GM12878 (cell line): Measurements from ENCODE around the gene ICAM4. TPM values are rescaled to one million over a fixed set of nuclear protein-coding genes. Genes with fewer than 3 reads are reported as not detected.

ENCODE experiments used
- CBX5 ChIP-seq: sonication (generic); IDR thresholded peaks from 2 replicates; pipeline ENCODE4 v1.6.1; 2016; ENCODE audit warnings: low read depth, moderate library complexity, mild to moderate bottlenecking, inconsistent platforms
- IKZF1 ChIP-seq: fragments of 450-650 bp; conservative IDR thresholded peaks from 2 replicates; pipeline ENCODE4 v1.6.1; 2017; ENCODE audit warnings: antibody characterized with exemption, mild to moderate bottlenecking
- NFXL1 ChIP-seq: fragments of 450-650 bp; IDR thresholded peaks from 2 replicates; pipeline ENCODE4 v1.6.1; 2017; ENCODE audit warnings: antibody characterized with exemption, mild to moderate bottlenecking, borderline replicate concordance
- polyA plus RNA-seq, 11 experiments: library from polyadenylated mRNA; depleted of rRNA in 4 of 11; unstranded in 6 of 11; stranded (reverse) in 5 of 11; fragments of >200 nt; fragmentation: Nextera tagmentation in 4 of 11; fragmentation: Illumina TruSeq in 1 of 11; extraction: Ambion mirVana in 4 of 11; extraction: Trizol in 1 of 11; gene quantifications; 1 replicate in 1 of 11; 2 replicates in 10 of 11; pipeline versions ENCODE4 v1.2.1 to v1.2.3, GENCODE V29; 2011 to 2016; ENCODE audit warnings: inconsistent platforms in 2 of 11, missing spikeins in 2 of 11, low read depth in 1 of 11
- total RNA-seq, 4 experiments: library from RNA; depleted of rRNA in 3 of 4; stranded (reverse); fragments of >200 nt in 3 of 4; fragmentation: Illumina TruSeq in 1 of 4; extraction: Trizol in 1 of 4; gene quantifications; 2 replicates each; pipeline versions ENCODE4 v1.2.1 to v1.2.3, GENCODE V29; 2013 to 2021
- TF ChIP-seq, protein P1 (sequence below): fragments of 150-350 bp; IDR thresholded peaks from 2 replicates; pipeline ENCODE4 v1.6.1; 2014; ENCODE audit warnings: mild to moderate bottlenecking, low read depth, low read length
- TF ChIP-seq, protein P2 (sequence below): IDR thresholded peaks from 2 replicates; pipeline ENCODE4 v1.6.1; 2011; ENCODE audit warnings: borderline replicate concordance, low read depth, mild to moderate bottlenecking, moderate library complexity, mixed read lengths, low read length; ENCODE audit not compliant: insufficient read depth; ENCODE audit errors: extremely low read length
- TF ChIP-seq, protein P3 (sequence below): fragments of 450-650 bp; formaldehyde crosslinking; IDR thresholded peaks from 2 replicates; pipeline ENCODE4 v1.5.0; 2022; ENCODE audit warnings: mild to moderate bottlenecking, missing genetic modification characterization
- TF ChIP-seq, protein P4 (sequence below): IDR thresholded peaks from 2 replicates; pipeline ENCODE4 v1.6.1; 2012; ENCODE audit warnings: improper control_type of control experiment, low read depth, low read length; ENCODE audit not compliant: insufficient replicate concordance

ICAM4 gene
- total and polyA plus RNA-seq, 10 of the 15 experiments (the other 5 are each of a cell fraction or from before 2014, with no cell fraction given): 0.31 to 5.1 (median 1.7) TPM

DNA sequence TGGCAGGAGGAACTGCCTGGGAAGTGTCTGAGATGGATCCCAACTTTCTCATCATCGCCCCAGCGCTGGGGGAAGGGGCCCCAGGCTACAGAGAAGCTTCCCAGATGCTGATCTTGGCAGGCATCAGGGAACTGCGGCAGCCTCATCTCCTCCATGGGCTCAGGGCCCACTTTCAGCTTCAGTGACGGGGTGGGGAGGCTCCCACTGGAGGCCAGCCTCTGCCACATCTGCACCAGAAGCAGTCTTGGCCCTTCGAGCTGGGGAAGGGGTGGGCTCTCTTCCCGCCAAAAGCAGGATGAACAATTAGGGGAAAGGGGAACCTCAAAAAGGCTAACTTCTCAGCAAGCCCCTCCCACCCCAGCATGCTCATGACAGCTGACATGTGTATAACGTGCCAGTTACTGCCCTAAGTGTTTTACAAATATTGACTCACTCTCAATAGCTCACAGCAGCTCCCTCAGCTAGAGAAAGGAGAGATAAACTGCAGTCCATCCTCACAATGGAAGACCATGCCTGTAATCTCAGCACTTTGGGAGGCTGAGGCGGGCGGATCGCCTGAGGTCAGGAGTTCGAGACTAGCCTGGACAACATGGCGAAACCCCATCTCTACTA is 48.5 kb upstream of the ICAM4 start (continued):
- TF ChIP-seq, protein P1, sequence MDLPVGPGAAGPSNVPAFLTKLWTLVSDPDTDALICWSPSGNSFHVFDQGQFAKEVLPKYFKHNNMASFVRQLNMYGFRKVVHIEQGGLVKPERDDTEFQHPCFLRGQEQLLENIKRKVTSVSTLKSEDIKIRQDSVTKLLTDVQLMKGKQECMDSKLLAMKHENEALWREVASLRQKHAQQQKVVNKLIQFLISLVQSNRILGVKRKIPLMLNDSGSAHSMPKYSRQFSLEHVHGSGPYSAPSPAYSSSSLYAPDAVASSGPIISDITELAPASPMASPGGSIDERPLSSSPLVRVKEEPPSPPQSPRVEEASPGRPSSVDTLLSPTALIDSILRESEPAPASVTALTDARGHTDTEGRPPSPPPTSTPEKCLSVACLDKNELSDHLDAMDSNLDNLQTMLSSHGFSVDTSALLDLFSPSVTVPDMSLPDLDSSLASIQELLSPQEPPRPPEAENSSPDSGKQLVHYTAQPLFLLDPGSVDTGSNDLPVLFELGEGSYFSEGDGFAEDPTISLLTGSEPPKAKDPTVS: no peak
- TF ChIP-seq CBX5: no peak
- TF ChIP-seq NFXL1: no peak
- TF ChIP-seq, protein P2, sequence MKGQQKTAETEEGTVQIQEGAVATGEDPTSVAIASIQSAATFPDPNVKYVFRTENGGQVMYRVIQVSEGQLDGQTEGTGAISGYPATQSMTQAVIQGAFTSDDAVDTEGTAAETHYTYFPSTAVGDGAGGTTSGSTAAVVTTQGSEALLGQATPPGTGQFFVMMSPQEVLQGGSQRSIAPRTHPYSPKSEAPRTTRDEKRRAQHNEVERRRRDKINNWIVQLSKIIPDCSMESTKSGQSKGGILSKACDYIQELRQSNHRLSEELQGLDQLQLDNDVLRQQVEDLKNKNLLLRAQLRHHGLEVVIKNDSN: no peak
- peak; percentile 60 for TF ChIP-seq IKZF1
- TF ChIP-seq, protein P3, sequence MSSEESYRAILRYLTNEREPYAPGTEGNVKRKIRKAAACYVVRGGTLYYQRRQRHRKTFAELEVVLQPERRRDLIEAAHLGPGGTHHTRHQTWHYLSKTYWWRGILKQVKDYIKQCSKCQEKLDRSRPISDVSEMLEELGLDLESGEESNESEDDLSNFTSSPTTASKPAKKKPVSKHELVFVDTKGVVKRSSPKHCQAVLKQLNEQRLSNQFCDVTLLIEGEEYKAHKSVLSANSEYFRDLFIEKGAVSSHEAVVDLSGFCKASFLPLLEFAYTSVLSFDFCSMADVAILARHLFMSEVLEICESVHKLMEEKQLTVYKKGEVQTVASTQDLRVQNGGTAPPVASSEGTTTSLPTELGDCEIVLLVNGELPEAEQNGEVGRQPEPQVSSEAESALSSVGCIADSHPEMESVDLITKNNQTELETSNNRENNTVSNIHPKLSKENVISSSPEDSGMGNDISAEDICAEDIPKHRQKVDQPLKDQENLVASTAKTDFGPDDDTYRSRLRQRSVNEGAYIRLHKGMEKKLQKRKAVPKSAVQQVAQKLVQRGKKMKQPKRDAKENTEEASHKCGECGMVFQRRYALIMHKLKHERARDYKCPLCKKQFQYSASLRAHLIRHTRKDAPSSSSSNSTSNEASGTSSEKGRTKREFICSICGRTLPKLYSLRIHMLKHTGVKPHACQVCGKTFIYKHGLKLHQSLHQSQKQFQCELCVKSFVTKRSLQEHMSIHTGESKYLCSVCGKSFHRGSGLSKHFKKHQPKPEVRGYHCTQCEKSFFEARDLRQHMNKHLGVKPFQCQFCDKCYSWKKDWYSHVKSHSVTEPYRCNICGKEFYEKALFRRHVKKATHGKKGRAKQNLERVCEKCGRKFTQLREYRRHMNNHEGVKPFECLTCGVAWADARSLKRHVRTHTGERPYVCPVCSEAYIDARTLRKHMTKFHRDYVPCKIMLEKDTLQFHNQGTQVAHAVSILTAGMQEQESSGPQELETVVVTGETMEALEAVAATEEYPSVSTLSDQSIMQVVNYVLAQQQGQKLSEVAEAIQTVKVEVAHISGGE (CRISPR knock-in tag): no peak
- TF ChIP-seq, protein P4, sequence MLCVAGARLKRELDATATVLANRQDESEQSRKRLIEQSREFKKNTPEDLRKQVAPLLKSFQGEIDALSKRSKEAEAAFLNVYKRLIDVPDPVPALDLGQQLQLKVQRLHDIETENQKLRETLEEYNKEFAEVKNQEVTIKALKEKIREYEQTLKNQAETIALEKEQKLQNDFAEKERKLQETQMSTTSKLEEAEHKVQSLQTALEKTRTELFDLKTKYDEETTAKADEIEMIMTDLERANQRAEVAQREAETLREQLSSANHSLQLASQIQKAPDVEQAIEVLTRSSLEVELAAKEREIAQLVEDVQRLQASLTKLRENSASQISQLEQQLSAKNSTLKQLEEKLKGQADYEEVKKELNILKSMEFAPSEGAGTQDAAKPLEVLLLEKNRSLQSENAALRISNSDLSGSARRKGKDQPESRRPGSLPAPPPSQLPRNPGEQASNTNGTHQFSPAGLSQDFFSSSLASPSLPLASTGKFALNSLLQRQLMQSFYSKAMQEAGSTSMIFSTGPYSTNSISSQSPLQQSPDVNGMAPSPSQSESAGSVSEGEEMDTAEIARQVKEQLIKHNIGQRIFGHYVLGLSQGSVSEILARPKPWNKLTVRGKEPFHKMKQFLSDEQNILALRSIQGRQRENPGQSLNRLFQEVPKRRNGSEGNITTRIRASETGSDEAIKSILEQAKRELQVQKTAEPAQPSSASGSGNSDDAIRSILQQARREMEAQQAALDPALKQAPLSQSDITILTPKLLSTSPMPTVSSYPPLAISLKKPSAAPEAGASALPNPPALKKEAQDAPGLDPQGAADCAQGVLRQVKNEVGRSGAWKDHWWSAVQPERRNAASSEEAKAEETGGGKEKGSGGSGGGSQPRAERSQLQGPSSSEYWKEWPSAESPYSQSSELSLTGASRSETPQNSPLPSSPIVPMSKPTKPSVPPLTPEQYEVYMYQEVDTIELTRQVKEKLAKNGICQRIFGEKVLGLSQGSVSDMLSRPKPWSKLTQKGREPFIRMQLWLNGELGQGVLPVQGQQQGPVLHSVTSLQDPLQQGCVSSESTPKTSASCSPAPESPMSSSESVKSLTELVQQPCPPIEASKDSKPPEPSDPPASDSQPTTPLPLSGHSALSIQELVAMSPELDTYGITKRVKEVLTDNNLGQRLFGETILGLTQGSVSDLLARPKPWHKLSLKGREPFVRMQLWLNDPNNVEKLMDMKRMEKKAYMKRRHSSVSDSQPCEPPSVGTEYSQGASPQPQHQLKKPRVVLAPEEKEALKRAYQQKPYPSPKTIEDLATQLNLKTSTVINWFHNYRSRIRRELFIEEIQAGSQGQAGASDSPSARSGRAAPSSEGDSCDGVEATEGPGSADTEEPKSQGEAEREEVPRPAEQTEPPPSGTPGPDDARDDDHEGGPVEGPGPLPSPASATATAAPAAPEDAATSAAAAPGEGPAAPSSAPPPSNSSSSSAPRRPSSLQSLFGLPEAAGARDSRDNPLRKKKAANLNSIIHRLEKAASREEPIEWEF: no peak
